ENCODE data around the gene MYORG. TPM values are rescaled to one million over a fixed set of nuclear protein-coding genes. Genes with fewer than 3 reads are reported as not detected.

MYORG gene
- total and polyA plus RNA-seq, 4 donors, result 11.4 to 26.6 (median 19.3) TPM

DNA sequence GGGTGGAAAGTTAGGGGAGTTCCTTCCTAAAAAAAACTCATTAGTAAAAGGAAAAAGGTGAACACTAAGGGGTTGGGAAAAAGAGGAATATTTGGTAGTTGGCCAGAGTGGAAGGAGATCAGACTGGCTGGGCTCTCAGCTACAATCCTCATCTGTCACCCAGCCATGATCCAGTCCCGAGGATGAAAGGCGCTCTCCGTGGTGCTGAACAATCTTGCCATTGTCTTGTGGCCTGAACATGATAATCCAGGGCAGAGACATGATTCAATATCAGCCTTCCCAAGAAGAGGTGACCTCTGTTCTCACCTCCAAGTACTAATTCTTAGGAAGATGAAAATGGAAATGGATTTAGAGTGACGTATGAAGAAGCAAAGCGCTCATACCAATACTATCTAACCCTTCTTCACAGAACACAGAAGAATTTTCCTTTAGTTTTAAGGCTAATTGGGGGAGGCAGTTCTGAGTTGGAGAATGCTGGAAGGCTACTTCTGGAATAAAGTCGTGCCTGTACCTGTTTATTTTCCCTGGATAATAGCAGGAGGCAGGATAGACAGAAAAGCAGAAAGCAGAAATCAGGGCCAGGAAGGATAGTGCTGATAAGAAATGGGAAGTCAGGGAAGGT, 36.6 kb upstream of the MYORG start:
- Histone ChIP-seq H3K27me3 (ENCODE audit: control insufficient read depth in 4 of 4, insufficient read depth in 4 of 4, low read length in 3 of 4) (no peaks in the 10 kb centered on the region), H3K36me3 (ENCODE audit: control insufficient read depth in 4 of 4, insufficient read depth in 3 of 4, low read depth in 1 of 4, low read length in 3 of 4) (no peaks in the 10 kb centered on the region), H3K9me3 (ENCODE audit: control insufficient read depth in 4 of 4, low read length in 3 of 4) (no peaks in the 10 kb centered on the region), H3K27ac (ENCODE audit: low read depth in 1 of 2, low read length in 2 of 2) (no peak overlapping the region), H3K4me3 (ENCODE audit: low read depth in 1 of 3, low read length in 3 of 3) (no peak overlapping the region), H3K9ac (ENCODE audit: low read depth in 1 of 2, low read length in 2 of 2) (no peak overlapping the region), H3K4me1 (ENCODE audit: control insufficient read depth in 4 of 4, insufficient read depth in 4 of 4, low read length in 3 of 4) (no peaks in the 10 kb centered on the region)
- peak; percentile 61 for DNase-seq (ENCODE audit: low spot score)
- TF ChIP-seq REST (IDR thresholded peaks at IDR 0.05), result peak; percentile 99
- TF ChIP-seq SP1 (IDR thresholded peaks at IDR 0.05), result no peak
- WGBS, result 31% methylated on average over 6 of the region's 6 CpGs

DNA sequence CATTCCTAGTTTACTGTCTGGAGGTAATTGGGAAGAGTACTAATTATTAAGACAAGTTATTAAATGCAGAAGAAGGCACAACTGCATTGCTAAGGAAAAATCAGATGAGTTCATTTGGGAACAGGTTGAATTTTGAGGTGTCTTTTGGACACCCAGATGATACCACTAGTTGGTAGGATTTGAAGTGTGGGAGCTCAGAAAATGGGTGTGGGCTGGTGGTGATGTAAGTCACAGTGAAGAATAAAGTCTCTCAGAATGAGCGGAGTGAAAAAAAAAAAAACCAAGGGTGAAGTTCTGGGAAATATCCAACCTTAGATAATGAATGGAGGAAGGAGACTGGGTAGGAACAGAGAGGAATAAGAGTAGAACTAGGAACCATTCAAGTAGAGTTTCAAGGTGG, 35.6 kb upstream of the MYORG start:
- Histone ChIP-seq H3K27ac (ENCODE audit: low read depth in 1 of 2, low read length in 2 of 2) (no peak overlapping the region), H3K4me3 (ENCODE audit: low read depth in 1 of 3, low read length in 3 of 3) (no peak overlapping the region), H3K9me3 (ENCODE audit: control insufficient read depth in 4 of 4, low read length in 3 of 4) (no peaks in the 10 kb centered on the region), H3K36me3 (ENCODE audit: control insufficient read depth in 4 of 4, insufficient read depth in 3 of 4, low read depth in 1 of 4, low read length in 3 of 4) (no peaks in the 10 kb centered on the region), H3K9ac (ENCODE audit: low read depth in 1 of 2, low read length in 2 of 2) (no peak overlapping the region), H3K4me1 (ENCODE audit: control insufficient read depth in 4 of 4, insufficient read depth in 4 of 4, low read length in 3 of 4) (no peaks in the 10 kb centered on the region), H3K27me3 (ENCODE audit: control insufficient read depth in 4 of 4, insufficient read depth in 4 of 4, low read length in 3 of 4) (no peaks in the 10 kb centered on the region)
- TF ChIP-seq, protein P1, sequence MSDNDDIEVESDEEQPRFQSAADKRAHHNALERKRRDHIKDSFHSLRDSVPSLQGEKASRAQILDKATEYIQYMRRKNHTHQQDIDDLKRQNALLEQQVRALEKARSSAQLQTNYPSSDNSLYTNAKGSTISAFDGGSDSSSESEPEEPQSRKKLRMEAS (IDR thresholded peaks at IDR 0.05), result no peak
- TF ChIP-seq REST (IDR thresholded peaks at IDR 0.05) (no peak), HNF4G (IDR thresholded peaks at IDR 0.05) (no peak), HNF4A (conservative IDR thresholded peaks at IDR 0.05) (no peak), RXRA (IDR thresholded peaks at IDR 0.05) (no peak), GABPA (IDR thresholded peaks at IDR 0.05 in 1 of 2, conservative IDR thresholded peaks at IDR 0.05 in 1 of 2) (no peak), FOXA1 (IDR thresholded peaks at IDR 0.05) (no peak)
- TF ChIP-seq, protein P2, sequence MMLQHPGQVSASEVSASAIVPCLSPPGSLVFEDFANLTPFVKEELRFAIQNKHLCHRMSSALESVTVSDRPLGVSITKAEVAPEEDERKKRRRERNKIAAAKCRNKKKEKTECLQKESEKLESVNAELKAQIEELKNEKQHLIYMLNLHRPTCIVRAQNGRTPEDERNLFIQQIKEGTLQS (IDR thresholded peaks at IDR 0.05), result no peak
- DNase-seq (ENCODE audit: low spot score), result no peak
- WGBS, result 89% methylated on average over 1 of the region's 1 CpG

- no peak overlapping the region for H3K9ac ChIP-seq (ENCODE audit: low read depth in 1 of 2, low read length in 2 of 2)
- WGBS, result 91% methylated on average over 2 of the region's 2 CpGs
- no peaks in the 10 kb centered on the region for H3K4me1 ChIP-seq (ENCODE audit: control insufficient read depth in 4 of 4, insufficient read depth in 4 of 4, low read length in 3 of 4)
- no peaks in the 10 kb centered on the region for H3K27me3 ChIP-seq (ENCODE audit: control insufficient read depth in 4 of 4, insufficient read depth in 4 of 4, low read length in 3 of 4)
- no peak overlapping the region for H3K4me3 ChIP-seq (ENCODE audit: low read depth in 1 of 3, low read length in 3 of 3)
- no peaks in the 10 kb centered on the region for H3K36me3 ChIP-seq (ENCODE audit: control insufficient read depth in 4 of 4, insufficient read depth in 3 of 4, low read depth in 1 of 4, low read length in 3 of 4)
- H3K9me3 ChIP-seq (ENCODE audit: control insufficient read depth in 4 of 4, low read length in 3 of 4), result no peaks in the 10 kb centered on the region
- no peak overlapping the region for H3K27ac ChIP-seq (ENCODE audit: low read depth in 1 of 2, low read length in 2 of 2)
- no peak for DNase-seq (ENCODE audit: low spot score)
- no peak for TF ChIP-seq FOXA1 (IDR thresholded peaks at IDR 0.05)
- no peak for TF ChIP-seq GABPA (IDR thresholded peaks at IDR 0.05 in 1 of 2, conservative IDR thresholded peaks at IDR 0.05 in 1 of 2)
- no peak for TF ChIP-seq EGR1 (IDR thresholded peaks at IDR 0.05; ENCODE audit: low read depth in 2 of 2)
These were observed 32.5 kb upstream of the MYORG start for GRCh38 chr9:34409154-34409553.

Measured in liver (tissue), 9 donors.